Epithelial cell of proximal tubule (primary cell): Measurements from ENCODE around the gene LINGO1. TPM values are rescaled to one million over a fixed set of nuclear protein-coding genes. Genes with fewer than 3 reads are reported as not detected.

Experiments
- DNase-seq: peaks from one replicate; pipeline ENCODE4 v3.0.0-alpha.2; 2011; ENCODE audit warnings: low read depth
- H3K4me3 ChIP-seq: 2 replicates; pipeline ENCODE4 v1.5.1; 2011; ENCODE audit warnings: low read depth, mild to moderate bottlenecking, low read length
- total RNA-seq: library from RNA; depleted of rRNA; stranded (reverse); fragments of >200 nt; gene quantifications from 2 replicates; pipeline ENCODE4 v1.2.3, GENCODE V29; 2015
- TF ChIP-seq, protein P1 (sequence below): conservative IDR thresholded peaks from 2 replicates; pipeline ENCODE4 v1.5.1; 2012; ENCODE audit warnings: low read depth, mild to moderate bottlenecking, low read length

LINGO1 gene
- total RNA-seq, 1 donor from 2014 or later, result not detected

DNA sequence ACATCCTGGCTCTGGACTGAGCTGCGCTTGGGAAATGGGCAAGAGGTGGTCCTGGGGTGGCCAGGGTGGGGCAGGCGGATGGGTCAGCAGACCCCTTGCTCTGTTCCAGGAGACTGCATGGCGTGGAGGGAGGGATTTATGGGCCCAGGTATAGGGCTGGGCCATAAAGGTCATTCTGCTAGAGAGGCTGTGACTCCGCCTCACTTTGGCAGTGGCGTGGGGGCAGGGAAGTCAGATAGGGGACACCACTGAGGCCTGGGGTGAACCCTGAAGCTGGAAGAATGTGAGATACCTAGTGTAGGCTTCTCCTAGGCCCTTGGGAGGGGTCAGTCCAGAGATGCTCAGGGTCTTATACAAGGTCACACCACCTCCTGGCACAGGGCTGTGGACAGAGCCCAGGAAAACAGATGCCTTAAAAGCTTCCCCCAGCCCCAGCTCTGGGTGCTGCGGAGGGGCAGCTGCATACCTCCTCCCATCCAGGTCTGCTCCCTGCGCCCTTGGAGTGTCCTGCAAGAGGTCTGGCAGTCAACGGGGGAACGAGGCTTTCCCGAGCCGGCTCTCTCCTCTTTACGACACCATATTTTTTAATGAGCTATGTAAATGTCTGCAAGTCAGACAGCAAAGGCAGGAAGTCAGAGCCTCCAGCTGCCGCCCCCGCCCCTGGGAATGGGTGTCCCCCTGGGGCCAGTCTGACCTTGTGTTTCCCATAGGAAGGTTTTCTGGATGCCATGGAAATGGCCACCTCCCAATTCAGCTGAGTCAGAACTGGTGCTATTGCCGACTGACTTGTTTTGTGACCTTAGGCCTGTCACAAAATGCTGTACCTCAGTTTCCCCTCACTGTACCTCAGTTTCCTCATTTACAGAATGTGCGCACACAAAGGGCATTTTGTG, 26.3 kb downstream of the LINGO1 start:
- TF ChIP-seq, protein P1, sequence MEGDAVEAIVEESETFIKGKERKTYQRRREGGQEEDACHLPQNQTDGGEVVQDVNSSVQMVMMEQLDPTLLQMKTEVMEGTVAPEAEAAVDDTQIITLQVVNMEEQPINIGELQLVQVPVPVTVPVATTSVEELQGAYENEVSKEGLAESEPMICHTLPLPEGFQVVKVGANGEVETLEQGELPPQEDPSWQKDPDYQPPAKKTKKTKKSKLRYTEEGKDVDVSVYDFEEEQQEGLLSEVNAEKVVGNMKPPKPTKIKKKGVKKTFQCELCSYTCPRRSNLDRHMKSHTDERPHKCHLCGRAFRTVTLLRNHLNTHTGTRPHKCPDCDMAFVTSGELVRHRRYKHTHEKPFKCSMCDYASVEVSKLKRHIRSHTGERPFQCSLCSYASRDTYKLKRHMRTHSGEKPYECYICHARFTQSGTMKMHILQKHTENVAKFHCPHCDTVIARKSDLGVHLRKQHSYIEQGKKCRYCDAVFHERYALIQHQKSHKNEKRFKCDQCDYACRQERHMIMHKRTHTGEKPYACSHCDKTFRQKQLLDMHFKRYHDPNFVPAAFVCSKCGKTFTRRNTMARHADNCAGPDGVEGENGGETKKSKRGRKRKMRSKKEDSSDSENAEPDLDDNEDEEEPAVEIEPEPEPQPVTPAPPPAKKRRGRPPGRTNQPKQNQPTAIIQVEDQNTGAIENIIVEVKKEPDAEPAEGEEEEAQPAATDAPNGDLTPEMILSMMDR, result no peak
- no peak overlapping the region for H3K4me3 ChIP-seq
- DNase-seq, result no peak

DNA sequence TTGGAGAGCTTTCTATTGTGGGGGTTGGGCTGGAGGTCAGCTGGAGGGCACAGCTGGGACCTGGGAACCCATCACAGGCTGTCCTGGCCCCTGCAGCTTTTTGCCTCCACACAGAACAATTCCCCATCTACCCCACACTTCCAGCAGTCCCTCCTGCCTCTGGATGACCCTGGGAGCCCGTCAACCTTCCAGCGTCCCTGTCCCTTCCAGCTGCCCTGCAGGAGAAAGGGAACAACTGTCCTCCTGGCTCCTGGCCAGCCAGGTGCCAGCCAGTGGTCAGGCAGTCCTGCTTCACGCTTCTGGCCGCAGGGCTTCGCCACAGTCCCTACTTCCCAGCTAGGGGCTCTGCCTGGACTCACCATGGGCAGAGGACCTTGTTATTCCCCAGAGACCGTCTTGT, 27.2 kb downstream of the LINGO1 start:
- TF ChIP-seq, protein P1, result no peak
- DNase-seq, result no peak
- no peak overlapping the region for H3K4me3 ChIP-seq

DNA sequence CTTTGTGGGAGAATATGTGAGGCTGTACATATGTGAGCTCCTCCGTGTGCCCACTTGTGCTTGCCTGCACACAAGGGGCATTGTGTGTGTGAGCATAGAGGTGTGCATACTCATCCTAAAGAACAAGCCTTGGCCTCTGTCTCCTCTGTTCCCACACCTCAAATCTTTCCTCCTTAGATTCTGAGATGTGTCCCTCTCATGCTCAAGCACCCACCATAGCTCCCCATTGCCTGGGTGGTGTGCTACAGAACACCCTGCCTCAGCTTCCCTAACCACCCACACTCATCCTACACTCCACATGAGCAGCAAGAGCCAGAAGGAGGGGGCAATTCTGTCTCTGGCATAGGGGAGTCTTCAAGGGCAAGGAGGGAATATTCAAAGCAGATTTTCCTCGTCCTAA, 27.7 kb downstream of the LINGO1 start:
- no peak overlapping the region for H3K4me3 ChIP-seq
- TF ChIP-seq, protein P1, result no peak
- no peak for DNase-seq

DNA sequence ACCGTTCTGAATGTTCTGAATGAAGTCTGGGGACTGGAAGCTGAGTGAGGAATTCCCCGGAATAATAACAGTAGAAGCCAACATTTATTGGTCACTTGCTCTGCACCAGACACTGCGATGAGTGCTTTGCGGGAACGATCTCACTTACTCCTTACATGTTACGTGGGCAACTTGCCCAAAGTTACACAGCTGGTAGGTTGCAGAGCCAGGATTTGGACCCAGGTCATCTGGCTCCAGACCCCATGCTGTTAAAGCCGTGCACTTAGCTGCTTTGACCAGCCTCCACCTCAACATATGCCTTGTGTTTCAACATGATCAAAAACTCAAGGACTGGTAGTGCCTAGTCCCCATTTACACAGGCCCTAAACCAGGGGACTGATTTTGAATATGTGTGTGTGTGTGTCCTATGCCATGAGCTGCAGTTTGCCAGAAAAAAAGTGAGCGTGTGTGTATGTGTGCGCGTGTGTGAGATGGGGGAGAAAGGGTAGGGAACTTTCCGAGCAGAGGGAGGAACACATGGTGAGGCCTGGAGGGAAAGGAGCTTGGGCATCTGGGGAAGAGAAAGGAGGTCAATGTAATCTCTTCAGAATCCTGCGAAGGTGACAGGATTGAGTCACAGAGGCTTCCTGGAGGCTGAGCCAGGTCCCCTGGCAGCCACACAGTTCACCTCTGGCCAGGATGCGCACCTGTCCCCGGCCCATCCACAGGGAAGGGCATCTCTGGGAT, 28.9 kb downstream of the LINGO1 start:
- TF ChIP-seq, protein P1, result no peak
- H3K4me3 ChIP-seq, result no peak overlapping the region
- no peak for DNase-seq

DNA sequence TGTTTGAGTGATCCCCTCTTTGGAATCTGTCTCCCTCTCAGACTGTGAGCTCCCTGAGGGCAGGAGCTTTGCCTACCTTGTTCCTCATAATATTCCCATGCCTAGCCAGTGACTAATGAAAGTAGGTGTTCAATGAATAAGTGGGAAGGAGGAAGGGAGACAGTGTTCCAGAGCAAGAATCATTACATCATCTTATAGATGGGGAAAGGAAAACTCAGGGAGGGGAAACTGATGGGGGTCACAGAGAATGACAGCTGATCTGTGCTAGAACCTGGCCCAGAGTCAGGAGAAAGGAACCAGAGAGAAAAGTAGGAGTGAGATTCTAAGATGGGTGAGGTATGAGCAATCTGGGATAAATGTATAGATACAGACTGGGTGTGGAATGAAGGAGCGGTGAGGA, 29.9 kb downstream of the LINGO1 start:
- no peak overlapping the region for H3K4me3 ChIP-seq
- no peak for DNase-seq
- TF ChIP-seq, protein P1, result no peak

DNA sequence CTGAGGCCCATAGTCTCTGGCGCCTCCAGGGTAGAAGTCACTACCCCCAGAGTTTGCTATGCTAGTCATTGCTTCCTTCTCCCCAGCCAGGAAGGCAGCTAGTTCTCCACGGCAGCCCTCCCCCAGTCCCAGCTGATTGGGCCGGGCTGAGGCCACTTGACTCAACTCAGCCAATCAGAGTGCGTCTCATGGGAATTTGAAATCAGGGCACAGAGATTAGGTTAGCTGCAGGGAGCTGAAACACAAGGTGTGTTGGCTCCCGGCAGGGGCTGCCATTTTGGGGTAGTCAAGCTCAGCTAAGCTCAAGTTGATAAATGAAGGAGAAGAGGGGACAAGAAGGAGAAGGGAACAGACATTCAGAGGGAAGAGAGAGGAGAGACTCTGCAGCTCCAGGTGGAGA, 32.8 kb downstream of the LINGO1 start:
- TF ChIP-seq, protein P1, result no peak
- no peak for DNase-seq

More for the DNA sequence above, 32.8 kb downstream of the LINGO1 start:
- no peak overlapping the region for H3K4me3 ChIP-seq
